Esophagus mucosa (tissue), 1 donor: ENCODE data around the gene ATP9A. TPM values are rescaled to one million over a fixed set of nuclear protein-coding genes. Genes with fewer than 3 reads are reported as not detected.

ENCODE experiments used
- ATAC-seq: fragments of 200-7000 bp; cut with Tn5 transposase; one replicate; pipeline ENCODE4 v1.9.1; 2020
- total RNA-seq: library from RNA; stranded (reverse); gene quantifications from one replicate; pipeline ENCODE4 v1.2.4, GENCODE V29; 2023
- donor health status: DM: yes; HTN: yes; CAD: no.

Gene ATP9A
- total RNA-seq, 1 donor from 2014 or later, result 29.3 TPM

- peak; percentile 14 for ATAC-seq
These were observed 143.1 kb downstream of the ATP9A start for GRCh38 chr20:51625105-51625504.

DNA sequence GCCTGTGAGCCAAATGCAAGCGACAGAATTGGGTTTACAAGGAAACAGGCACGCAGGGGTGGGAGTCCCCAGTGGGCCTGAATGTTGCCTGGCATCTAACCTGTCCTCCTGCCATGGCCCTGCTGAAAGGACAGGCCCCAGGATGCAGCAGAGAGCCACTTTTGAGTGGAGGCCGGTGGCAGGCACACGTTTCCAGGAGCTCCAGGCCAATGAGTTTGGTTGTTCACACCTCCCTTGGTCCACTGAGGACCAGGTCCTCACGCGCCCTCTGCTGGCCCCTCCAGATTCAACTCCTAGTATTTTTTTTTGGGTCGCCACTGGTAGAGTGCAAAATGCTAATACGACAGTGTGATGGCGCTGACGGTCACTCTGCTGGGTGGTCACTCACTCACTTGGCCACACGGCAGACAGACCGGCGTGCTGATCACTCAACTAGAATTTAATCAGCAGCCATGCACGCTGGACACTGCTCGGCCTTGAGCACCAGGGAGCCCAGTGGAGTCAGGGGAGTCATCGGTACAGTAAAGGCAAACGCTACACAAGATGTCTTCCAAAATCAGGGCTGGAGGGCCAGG is 143.9 kb downstream of the ATP9A start:
- peak; percentile 58 for ATAC-seq

DNA sequence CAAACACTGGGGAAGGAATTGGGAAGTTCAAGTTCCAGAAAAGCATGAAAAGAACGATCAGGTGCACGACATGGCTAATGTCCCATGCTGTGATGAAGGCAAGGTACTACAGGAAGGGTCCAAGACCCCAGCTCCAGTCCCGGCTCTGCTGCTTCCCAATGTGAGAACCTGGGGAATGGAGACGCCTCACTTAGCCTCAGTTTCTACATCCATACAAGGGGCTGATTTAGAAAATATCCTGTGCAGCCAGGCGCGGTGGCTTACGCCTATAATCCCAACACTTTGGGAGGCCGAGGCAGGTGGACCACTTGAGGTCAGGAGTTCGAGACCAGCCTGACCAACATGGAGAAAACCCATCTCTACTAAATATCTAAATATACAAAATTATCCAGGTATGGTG is 144.9 kb downstream of the ATP9A start:
- ATAC-seq, result no peak

- ATAC-seq, result no peak
These were observed 146.0 kb downstream of the ATP9A start for GRCh38 chr20:51622004-51622874.

DNA sequence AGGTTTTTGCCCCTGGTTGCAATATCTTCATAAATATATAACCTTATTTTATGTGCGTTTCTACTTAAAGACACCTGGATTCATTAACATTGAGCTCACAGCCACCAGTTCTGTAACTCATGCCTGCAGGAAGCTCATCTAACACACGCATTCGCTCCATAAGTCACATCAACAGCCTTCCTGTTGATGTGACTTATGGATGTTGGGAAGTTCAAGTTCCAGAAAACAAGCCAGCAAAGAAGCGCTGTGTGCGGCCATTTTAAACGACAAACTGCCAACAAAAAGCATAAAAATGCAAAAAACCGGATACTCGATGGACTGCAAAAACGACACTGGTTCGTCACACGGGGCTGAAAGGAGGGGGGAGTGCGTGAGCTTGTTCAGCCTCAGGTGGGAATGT is 147.8 kb downstream of the ATP9A start:
- ATAC-seq, result no peak

DNA sequence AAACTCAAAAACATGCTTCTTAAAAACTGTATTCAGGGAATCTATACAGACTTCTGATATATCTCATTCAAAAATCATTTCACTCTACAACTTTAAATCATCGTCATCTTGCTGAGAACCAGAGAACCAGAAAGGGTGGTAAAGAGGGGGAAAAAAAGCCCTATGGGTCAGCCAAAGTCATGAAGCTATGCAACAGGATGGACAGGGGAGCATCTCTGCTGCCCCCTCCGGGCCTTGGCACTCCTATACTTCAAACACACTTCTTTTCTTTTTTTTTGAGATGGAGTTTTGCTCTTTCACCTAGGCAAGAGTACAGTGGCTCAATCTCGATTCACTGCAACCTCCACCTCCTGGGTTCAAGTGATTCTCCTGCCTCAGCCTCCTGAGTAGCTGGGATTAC is 152.1 kb downstream of the ATP9A start:
- ATAC-seq, result no peak

- no peak for ATAC-seq
These were observed 153.5 kb downstream of the ATP9A start for GRCh38 chr20:51614687-51615086.

DNA sequence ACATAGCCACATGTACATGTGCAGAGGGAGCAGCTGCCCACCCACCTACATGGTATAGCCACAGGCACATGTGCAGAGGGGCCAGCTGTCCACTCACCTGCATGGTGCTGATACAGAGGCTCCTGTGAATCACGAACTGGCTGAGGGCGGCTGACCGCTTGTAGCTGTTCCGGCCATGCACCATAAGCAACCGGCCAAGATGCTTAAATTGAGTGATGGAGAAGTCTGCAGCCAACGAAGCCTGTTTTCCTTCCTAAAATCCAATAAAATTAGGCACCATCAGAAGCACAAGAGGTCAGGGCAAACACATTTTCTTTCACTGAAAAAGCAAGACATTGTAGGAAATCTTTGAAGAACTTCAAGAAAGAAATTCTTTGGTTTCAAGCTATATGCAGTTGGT is 154.6 kb downstream of the ATP9A start:
- ATAC-seq, result peak; percentile 25

DNA sequence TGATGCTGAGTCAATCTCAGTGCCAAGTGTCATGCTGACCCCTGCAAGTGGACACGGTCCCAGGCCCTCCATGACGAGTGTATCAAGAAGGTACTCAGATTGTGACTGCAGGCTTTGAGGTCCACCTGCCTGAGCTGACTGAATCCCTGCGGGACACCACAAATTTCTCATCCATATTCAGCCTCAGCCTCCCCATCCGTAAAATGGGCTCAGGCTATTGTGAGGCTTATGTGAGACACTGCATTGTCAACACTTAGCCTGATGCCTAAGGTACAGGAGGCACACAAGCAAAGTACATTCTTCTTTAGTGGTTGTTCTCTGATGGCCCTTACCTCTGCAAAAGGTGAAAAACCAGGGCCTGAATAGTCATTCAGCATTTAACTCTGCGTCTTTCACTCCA is 155.3 kb downstream of the ATP9A start:
- no peak for ATAC-seq

DNA sequence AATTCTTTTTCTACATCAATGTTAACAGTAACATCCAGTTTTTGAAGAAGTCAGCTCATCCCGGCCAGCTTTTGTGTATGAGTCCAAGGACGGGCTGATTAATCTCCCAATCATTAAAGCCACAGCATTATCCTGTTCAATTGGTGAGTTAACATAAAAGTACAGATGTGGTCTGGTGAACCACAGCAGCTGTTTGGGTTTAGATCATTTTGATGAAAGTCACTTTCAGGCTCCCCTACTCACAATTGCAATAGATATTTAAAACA is 156.6 kb downstream of the ATP9A start:
- no peak for ATAC-seq

DNA sequence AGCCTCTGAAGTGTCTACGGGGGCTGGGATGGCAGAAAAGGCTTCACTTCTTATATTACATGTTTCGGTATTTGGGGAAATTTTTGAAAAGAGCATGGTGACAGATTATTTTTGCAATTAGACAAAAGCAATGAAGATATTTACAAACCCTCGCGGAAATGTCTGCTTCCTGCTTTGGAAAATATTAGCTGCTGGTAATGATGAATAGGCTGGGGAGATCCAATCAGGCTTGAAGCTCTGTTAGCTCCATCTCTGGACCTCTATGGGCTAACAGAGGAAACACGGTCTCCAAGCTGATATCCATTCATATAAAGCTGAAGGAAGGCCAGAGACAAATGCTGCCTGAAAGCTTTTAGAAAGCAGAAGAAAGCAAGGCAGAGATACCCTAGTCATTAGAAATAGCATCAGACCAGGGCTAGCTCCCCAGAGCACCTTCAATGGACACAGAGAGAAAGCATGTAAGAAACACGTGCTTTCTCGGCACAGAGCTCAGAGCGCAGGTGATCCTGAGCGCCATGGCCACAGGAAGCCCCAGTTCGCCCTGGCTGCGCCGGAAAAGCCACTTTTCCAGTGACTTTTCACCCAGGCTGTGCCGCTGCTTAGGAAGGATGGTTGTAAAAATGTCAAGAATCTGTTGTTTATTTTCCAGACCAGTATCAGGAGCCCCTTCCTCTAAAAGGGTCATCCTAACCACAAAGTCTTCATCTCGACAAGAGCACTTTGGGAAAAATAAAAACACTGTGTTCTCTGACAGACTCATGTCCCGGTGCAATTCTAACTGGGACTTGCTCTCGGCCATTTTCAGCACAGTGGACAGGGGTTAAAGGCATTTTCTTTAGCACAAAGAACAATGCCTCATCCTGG is 157.2 kb downstream of the ATP9A start:
- ATAC-seq, result no peak

DNA sequence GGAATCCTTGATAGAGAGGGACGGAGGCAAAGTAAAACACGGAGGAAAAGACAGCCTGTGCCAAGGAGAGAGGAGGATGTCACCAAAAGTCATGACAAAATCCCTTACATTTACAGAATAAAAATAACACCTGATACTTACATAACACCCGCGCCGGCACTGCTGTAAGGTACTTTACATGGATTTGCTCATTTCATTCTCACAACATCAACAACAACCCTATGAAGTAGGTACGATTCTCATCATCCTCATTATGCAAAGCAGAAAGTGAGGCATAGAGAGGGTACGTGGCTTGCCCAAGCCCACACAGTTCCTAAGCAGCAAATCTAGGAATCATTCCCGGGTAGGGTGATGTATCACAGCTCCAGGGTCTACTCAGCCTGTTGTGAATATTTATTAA is 158.1 kb downstream of the ATP9A start:
- ATAC-seq, result no peak

DNA sequence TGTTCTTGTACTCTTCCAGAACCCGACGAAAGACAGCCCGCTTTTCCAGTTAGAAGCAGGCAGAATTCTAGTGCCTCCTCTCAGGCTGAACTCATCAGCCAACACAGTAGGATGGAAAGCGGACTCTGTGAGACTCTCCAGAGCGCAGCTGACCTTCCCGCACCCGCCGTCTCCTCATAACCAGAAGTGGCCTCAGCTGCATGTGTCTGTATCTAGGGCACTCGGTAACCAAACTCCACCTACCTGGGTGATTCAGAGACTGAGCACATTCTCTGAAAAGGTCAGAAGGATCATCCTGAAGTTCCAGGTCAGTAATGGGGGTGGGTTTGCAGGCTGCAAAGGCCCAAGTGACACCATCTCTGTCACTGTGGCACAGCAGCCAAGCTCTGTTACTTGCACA is 158.9 kb downstream of the ATP9A start:
- no peak for ATAC-seq

GRCh38 chr20:51608061-51608460 is 160.1 kb downstream of the ATP9A start:
- no peak for ATAC-seq

DNA sequence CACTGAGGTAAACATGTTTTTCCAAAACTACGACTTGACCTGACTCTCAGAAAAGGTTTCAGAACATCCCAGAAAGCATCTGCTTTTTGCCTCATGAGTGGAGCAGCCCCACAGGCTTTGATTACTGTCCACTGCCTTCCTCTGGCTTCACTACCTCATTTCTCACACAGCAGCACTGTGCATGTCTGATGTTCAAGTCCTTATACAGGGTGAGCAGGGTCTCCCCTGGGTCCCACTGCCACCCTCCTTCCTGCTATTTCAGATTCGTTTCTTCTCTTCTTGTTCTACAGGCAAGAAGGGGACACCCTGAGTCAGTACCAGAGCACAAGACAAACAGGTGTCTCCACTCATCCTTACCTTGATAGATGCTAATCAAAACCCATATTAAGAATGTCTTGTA is 161.0 kb downstream of the ATP9A start:
- no peak for ATAC-seq

GRCh38 chr20:51604851-51605250 is 163.3 kb downstream of the ATP9A start:
- ATAC-seq, result no peak

DNA sequence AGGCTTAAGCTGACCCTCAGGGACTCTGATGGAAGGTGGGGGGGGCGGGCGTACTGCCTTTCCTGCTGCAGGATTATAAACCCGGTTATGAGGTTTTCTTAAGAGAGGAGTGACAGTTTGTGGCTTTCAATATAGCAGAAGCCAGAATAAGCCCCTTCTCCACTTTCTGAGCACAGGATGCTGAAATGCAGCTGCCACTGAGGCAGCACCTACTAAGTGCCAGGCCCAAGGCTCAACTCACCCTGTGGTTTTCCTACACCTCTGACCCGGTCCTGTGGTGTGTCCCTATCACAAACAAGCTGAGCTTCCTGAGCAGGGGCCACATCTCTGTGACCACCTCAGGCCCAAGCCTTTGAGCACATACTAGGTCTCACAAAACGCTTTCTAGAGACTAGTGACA is 166.1 kb downstream of the ATP9A start:
- ATAC-seq, result no peak

GRCh38 chr20:51600950-51601349 is 167.2 kb downstream of the ATP9A start:
- ATAC-seq, result no peak

- no peak for ATAC-seq
These were observed 168.2 kb downstream of the ATP9A start for GRCh38 chr20:51600016-51600420.

DNA sequence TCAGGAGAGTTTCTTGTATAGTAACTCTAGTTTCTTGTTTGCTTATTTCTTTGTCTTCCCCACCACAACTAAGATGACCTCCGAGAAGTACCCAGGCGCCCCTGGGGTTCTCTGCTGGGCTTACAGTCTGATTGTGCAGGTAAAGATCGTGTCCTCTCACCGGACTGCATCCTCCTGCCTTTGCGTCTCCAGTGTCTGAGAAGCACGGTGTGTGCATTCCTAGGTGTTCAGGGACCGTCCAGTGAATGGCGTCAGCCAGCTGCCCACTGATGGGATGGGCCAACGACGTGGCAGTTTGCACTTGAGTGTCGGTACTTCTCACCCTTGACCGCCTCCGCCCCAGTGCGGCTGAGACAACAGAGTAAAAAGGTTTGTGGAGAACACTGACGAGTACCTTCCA is 169.6 kb downstream of the ATP9A start:
- ATAC-seq, result no peak

GRCh38 chr20:51597389-51598231 is 170.6 kb downstream of the ATP9A start:
- no peak for ATAC-seq

DNA sequence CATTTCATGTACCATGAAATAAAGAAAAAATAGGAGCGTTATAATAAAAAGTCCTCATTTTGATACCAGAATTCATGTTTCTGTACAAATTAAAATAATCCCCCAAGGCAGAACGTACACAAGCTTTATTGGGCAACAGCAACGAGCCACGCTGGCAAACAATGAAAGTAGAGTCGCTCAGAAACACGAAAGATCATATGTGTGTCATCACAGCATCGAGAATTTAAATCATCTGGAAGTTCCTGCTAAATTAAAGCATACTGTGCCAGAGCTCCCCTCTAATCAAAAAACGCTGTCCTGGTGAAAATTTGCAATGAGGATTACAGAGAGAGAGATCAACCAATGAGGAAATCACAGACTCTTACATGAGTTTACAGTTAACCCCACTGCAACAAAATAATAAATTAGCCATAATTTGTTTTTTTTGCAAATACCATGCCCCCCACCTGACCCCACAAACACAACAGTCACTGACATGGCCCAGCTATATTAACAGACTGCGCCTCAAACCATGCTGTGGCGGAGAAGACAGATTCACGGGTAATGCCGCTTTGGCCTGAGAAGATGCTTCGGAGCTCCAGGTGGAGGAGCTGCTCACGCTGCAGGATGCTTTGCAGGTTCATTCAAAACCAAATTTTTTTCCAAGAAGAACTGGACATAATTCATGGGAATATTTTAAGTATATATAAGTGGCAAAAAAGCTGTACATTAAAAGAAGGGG is 171.4 kb downstream of the ATP9A start:
- no peak for ATAC-seq
